Naive thymus-derived CD4-positive, alpha-beta T cell (primary cell): ENCODE results near the gene FOXP4. TPM values are rescaled to one million over a fixed set of nuclear protein-coding genes. Genes with fewer than 3 reads are reported as not detected.
"Not testable (repeated sequence)": the region's sequence is repeated elsewhere in the genome, so short reads cannot be mapped to it uniquely, and the experiment has no call there.

Source experiments
- ATAC-seq: fragments of 150-1000 bp; cut with Tn5 transposase; 2 replicates; pipeline ENCODE4 v1.10.0; 2021; ENCODE audit warnings: mild to moderate bottlenecking, moderate library complexity
- CTCF ChIA-PET: fragments of 350-600 bp; sonication (Branson Sonifier 250); formaldehyde crosslinking; loops from one replicate; lab custom pipeline; 2021; ENCODE audit warnings: antibody characterized with exemption; lab: Charles Lee
- POLR2A ChIA-PET: fragments of 350-600 bp; sonication (Branson Sonifier 250); formaldehyde crosslinking; loops from one replicate; lab custom pipeline; 2021; ENCODE audit warnings: antibody characterized with exemption, inconsistent platforms; lab: Charles Lee
- DNase-seq, 9 donors: peaks; one replicate each; pipeline versions ENCODE4 v3.0.0 to v3.0.0-alpha.2; 2020 to 2022; ENCODE audit warnings: mixed read lengths in 1 of 9
- H3K27ac ChIP-seq: one replicate; pipeline ENCODE4 v1.7.0; 2013; ENCODE audit warnings: mild to moderate bottlenecking, low read depth, low read length, moderate library complexity
- H3K27me3 ChIP-seq, 2 donors: one replicate each; pipeline ENCODE4 v1.7.0; 2013; ENCODE audit warnings: low read length in 2 of 2, mild to moderate bottlenecking in 2 of 2, moderate library complexity in 2 of 2; ENCODE audit not compliant: control insufficient read depth in 2 of 2, insufficient read depth in 2 of 2
- H3K36me3 ChIP-seq, 3 experiments: 1 replicate in 2 of 3; 2 replicates in 1 of 3; pipeline ENCODE4 v1.7.0; 2013; ENCODE audit warnings: low read length in 3 of 3, mild to moderate bottlenecking in 3 of 3, moderate library complexity in 1 of 3; ENCODE audit not compliant: insufficient read depth in 3 of 3, control insufficient read depth in 2 of 3
- H3K4me1 ChIP-seq, 2 donors: one replicate each; pipeline ENCODE4 v1.7.0; 2013; ENCODE audit warnings: low read length in 2 of 2, mild to moderate bottlenecking in 2 of 2, moderate library complexity in 1 of 2; ENCODE audit not compliant: control insufficient read depth in 2 of 2, insufficient read depth in 2 of 2
- H3K4me3 ChIP-seq: 2 replicates; pipeline ENCODE4 v1.7.0; 2013; ENCODE audit warnings: mild to moderate bottlenecking, low read length
- H3K9me3 ChIP-seq, 3 experiments: 1 replicate in 2 of 3; 2 replicates in 1 of 3; pipeline ENCODE4 v1.7.0; 2013; ENCODE audit warnings: low read length in 3 of 3; ENCODE audit not compliant: control insufficient read depth in 2 of 3
- H3K27ac Mint-ChIP-seq, 9 donors: one replicate each; pipeline ENCODE4 v1.8.0; 2020 to 2022; ENCODE audit warnings: mixed read lengths in 9 of 9, mild to moderate bottlenecking in 8 of 9, moderate library complexity in 5 of 9, inconsistent platforms in 2 of 9
- H3K27me3 Mint-ChIP-seq, 5 donors: one replicate each; pipeline ENCODE4 v1.8.0; 2021 to 2022; ENCODE audit warnings: mixed read lengths in 5 of 5, mild to moderate bottlenecking in 1 of 5
- H3K36me3 Mint-ChIP-seq, 5 donors: one replicate each; pipeline ENCODE4 v1.8.0; 2020 to 2022; ENCODE audit warnings: mixed read lengths in 5 of 5, mild to moderate bottlenecking in 3 of 5, inconsistent platforms in 1 of 5
- H3K4me1 Mint-ChIP-seq, 7 donors: one replicate each; pipeline ENCODE4 v1.8.0; 2020 to 2022; ENCODE audit warnings: mixed read lengths in 7 of 7, mild to moderate bottlenecking in 3 of 7, inconsistent platforms in 1 of 7
- H3K4me3 Mint-ChIP-seq, 10 donors: one replicate each; pipeline ENCODE4 v1.8.0; 2020 to 2022; ENCODE audit warnings: mild to moderate bottlenecking in 10 of 10, mixed read lengths in 10 of 10, moderate library complexity in 6 of 10, inconsistent platforms in 2 of 10
- H3K9me3 Mint-ChIP-seq, 11 donors: one replicate each; pipeline ENCODE4 v1.8.0; 2020 to 2022; ENCODE audit warnings: mixed read lengths in 11 of 11, mild to moderate bottlenecking in 4 of 11, inconsistent platforms in 1 of 11, moderate library complexity in 1 of 11
- intact Hi-C, 2 donors: fragments of 100-400 bp; cut with micrococcal nuclease; formaldehyde crosslinking; loops; one replicate each; pipeline ENCODE4 v1.15.1; 2023
- polyA plus RNA-seq, 2 donors: library from polyadenylated mRNA; unstranded; fragments of 300-500 nt; fragmentation: Illumina TruSeq; gene quantifications; one replicate each; pipeline ENCODE4 v1.2.3, GENCODE V29; 2021
- total RNA-seq, 6 experiments: library from RNA in 5 of 6; stranded (reverse) in 5 of 6; gene quantifications; 1 replicate in 5 of 6; 2 replicates in 1 of 6; pipeline ENCODE4 v1.2.3 and lab custom pipeline; 2021 to 2026

The FOXP4 gene
- total and polyA plus RNA-seq, 7 experiments from 2014 or later = 0.07 to 7.6 (median 4.4) TPM

DNA sequence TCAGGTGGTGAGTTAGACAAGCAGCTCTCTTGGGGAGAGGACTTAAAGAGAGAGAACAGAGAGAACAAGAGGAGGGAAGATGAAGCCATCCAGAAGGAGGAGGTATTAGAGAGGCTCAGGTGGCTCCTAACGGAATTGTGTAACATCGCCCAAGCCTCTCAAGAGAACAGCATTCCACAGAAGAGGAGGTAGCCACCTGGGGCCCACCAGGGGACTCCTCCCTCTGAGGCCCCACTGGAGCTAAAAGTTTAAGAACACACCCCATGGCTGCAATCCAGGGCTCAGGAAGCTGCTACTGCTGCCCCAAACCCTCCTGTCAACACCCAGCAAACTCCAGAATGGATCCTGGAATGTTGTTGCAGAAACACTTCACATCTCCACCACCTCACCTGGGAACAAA lies 68.5 kb downstream of the FOXP4 start:
- ChIA-PET POLR2A (no interaction called here), CTCF (no interaction called here)
- no peak overlapping the region for H3K4me3 Mint-ChIP-seq
- Histone ChIP-seq H3K27me3 (no peaks in the 10 kb centered on the region), H3K27ac (no peak overlapping the region), H3K4me1 (no peaks in the 10 kb centered on the region), H3K36me3 (no peaks in the 10 kb centered on the region), H3K9me3 (no peaks in the 10 kb centered on the region), H3K4me3 (no peak overlapping the region)
- H3K9me3 Mint-ChIP-seq = peaks cover 3 to 11% (median 6%) of the 10 kb centered on the region in 11 donors
- DNase-seq = no peak
- peaks cover 0 to 8% (median 2%) of the 10 kb centered on the region in 5 donors for H3K36me3 Mint-ChIP-seq
- H3K27me3 Mint-ChIP-seq = peaks cover 5 to 20% (median 9%) of the 10 kb centered on the region in 5 donors
- ATAC-seq = no peak
- intact Hi-C loops = no loop called here
- peaks cover 0 to 1% (median 0%) of the 10 kb centered on the region in 7 donors for H3K4me1 Mint-ChIP-seq
- no peak overlapping the region for H3K27ac Mint-ChIP-seq

DNA sequence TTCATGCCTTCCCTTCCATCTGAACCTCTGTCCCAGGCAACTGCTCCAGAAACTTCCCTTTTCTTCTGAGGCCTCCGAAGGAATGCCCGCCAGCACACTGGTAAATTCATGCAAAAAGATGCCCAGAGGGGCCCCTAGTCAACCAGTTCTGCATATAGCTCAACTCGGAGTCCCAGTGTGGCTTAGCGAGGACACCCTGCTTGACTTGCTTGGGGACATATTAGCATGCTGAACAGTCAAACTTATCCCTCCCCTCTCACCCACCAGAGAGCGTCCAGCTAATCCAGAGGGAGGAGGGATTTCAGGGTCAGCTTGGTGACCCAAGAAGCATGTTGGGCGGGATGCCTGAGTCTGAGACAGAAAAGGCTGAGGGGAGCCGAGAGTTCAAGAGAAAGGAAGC lies 69.1 kb downstream of the FOXP4 start:
- Histone ChIP-seq H3K9me3 (no peaks in the 10 kb centered on the region), H3K27ac (no peak overlapping the region), H3K4me3 (no peak overlapping the region), H3K27me3 (no peaks in the 10 kb centered on the region), H3K4me1 (no peaks in the 10 kb centered on the region), H3K36me3 (no peaks in the 10 kb centered on the region)
- POLR2A ChIA-PET = no interaction called here
- peaks cover 0 to 8% (median 2%) of the 10 kb centered on the region in 5 donors for H3K36me3 Mint-ChIP-seq
- no peak overlapping the region for H3K4me3 Mint-ChIP-seq
- DNase-seq (no peak), ATAC-seq (no peak)
- peaks cover 0 to 1% (median 0%) of the 10 kb centered on the region in 7 donors for H3K4me1 Mint-ChIP-seq
- CTCF ChIA-PET = no interaction called here
- intact Hi-C loops = no loop called here
- H3K27ac Mint-ChIP-seq = no peak overlapping the region
- peaks cover 3 to 12% (median 6%) of the 10 kb centered on the region in 11 donors for H3K9me3 Mint-ChIP-seq
- H3K27me3 Mint-ChIP-seq = peaks cover 5 to 20% (median 11%) of the 10 kb centered on the region in 5 donors

DNA sequence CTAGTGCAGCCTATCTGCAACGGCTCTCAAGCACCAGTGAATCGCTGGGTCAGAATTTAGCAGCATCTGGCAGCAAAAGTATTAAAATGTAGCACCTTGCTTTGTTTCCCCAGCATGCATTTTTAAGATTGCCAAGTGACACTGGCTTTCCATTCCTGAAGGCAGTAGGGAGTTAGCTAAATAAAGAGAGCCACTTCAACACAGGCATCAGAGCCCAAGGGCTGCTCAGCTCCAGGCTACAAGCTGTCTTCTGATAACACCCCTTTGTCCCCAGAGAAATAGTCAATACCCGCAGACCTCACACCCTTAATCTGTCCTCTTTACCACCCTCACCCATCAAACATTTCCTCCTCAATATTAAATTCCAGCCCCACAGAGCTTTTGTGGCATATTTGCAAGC lies 72.4 kb downstream of the FOXP4 start:
- ChIA-PET POLR2A (no interaction called here), CTCF (no interaction called here)
- intact Hi-C loops = no loop called here
- no peak overlapping the region for H3K4me3 Mint-ChIP-seq
- DNase-seq = no peak
- Histone ChIP-seq H3K9me3 (peaks cover 0 to 7% (median 0%) of the 10 kb centered on the region in 3 experiments), H3K4me3 (no peak overlapping the region), H3K27ac (no peak overlapping the region), H3K4me1 (no peaks in the 10 kb centered on the region), H3K27me3 (peaks cover 0 to 2% of the 10 kb centered on the region in 2 donors), H3K36me3 (no peaks in the 10 kb centered on the region)
- H3K4me1 Mint-ChIP-seq = peaks cover 0 to under 1% (median 0%) of the 10 kb centered on the region in 7 donors
- H3K27ac Mint-ChIP-seq = no peak overlapping the region
- H3K36me3 Mint-ChIP-seq = peaks cover 0 to 11% (median 0%) of the 10 kb centered on the region in 5 donors
- peaks cover 0 to 26% (median 10%) of the 10 kb centered on the region in 11 donors for H3K9me3 Mint-ChIP-seq
- no peak for ATAC-seq
- H3K27me3 Mint-ChIP-seq = peaks cover 9 to 29% (median 21%) of the 10 kb centered on the region in 5 donors

DNA sequence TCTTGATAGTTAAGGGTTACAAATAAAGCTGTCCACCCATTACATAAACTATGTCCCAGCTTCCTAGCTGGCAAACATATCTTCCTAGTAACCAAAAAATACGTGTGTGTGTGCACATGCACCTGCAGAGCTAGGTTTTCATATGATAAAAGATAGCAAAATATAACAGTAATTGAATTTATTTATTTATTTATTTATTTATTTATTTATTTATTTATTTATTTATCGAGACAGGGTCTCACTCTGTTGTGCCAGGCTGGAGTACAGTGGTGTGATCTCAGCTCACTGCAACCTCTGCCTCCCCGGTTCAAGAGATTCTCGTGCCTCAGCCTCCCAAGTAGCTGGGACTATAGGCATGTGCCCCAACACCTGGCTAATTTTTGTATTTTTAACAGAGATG lies 73.0 kb downstream of the FOXP4 start:
- H3K4me1 ChIP-seq, H3K4me3 ChIP-seq, H3K27me3 ChIP-seq, H3K9me3 ChIP-seq, H3K4me3 Mint-ChIP-seq, POLR2A ChIA-PET, ATAC-seq, H3K36me3 ChIP-seq, DNase-seq, H3K27ac ChIP-seq, intact Hi-C loops, H3K4me1 Mint-ChIP-seq, H3K27ac Mint-ChIP-seq: not testable (repeated sequence)
- peaks cover 0 to 26% (median 10%) of the 10 kb centered on the region in 11 donors for H3K9me3 Mint-ChIP-seq
- CTCF ChIA-PET = interaction anchor here (0.6 kb wide), 1 partner anchor 10 kb away, joined by 3 read pairs; no protein-coding TSS in a partner anchor
- peaks cover 9 to 28% (median 19%) of the 10 kb centered on the region in 5 donors for H3K27me3 Mint-ChIP-seq
- H3K36me3 Mint-ChIP-seq = peaks cover 0 to 11% (median 0%) of the 10 kb centered on the region in 5 donors

DNA sequence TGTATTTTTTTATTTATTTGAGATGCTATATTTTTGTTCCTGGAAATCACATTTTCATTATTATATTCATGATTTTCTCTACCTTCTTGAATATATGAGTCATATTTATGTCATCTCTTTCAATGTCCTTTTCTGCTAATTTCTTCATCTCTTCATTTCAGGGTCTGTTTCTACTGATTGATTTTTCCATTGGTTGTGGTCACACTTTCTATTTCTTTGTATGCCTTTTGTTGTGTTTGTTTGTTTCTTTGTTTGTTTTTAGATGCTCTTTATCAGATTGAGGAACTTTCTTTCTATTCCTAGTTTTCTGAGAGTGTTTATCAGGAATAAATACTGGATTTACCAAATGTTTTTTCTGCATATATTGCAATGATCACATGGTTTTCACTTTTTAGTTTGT lies 75.2 kb downstream of the FOXP4 start:
- H3K27ac ChIP-seq = no peak overlapping the region
- peaks cover 0 to 13% of the 10 kb centered on the region in 2 donors for H3K4me1 ChIP-seq
- Mint-ChIP-seq H3K4me3 (no peak overlapping the region), H3K27ac (no peak overlapping the region), H3K9me3 (peaks cover 2 to 41% (median 21%) of the 10 kb centered on the region in 11 donors), H3K27me3 (peaks cover 0 to 26% (median 15%) of the 10 kb centered on the region in 5 donors), H3K4me1 (peaks cover 10 to 13% (median 12%) of the 10 kb centered on the region in 7 donors), H3K36me3 (peaks cover 0 to 17% (median 8%) of the 10 kb centered on the region in 5 donors)
- no peak for ATAC-seq
- ChIA-PET CTCF (no interaction called here), POLR2A (no interaction called here)
- no peak for DNase-seq
- intact Hi-C loops = no loop called here
- peaks cover 0 to 2% of the 10 kb centered on the region in 2 donors for H3K27me3 ChIP-seq
- peaks cover 0 to 7% (median 0%) of the 10 kb centered on the region in 3 experiments for H3K9me3 ChIP-seq
- no peak overlapping the region for H3K4me3 ChIP-seq
- no peaks in the 10 kb centered on the region for H3K36me3 ChIP-seq

DNA sequence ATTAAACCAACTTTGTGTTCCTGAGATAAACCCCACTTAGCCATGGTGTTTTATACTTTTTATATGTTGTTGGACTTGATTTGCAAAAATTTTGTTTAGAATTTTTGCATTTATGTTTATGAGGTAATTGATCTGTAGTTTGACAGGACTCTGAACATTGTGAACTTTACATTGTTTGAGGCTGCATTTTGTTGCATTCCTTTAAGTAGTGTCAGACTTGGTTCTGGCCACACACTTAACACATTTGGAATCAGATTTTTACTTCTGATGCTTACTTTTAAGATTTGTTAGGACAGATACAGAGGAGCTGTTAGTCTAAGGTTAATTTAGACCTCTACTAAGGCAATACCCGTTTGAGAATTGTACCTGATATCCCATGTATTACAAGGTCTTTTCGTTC lies 75.6 kb downstream of the FOXP4 start:
- Mint-ChIP-seq H3K4me3 (no peak overlapping the region), H3K4me1 (peaks cover 10 to 13% (median 12%) of the 10 kb centered on the region in 7 donors), H3K27me3 (peaks cover 0 to 26% (median 15%) of the 10 kb centered on the region in 5 donors), H3K9me3 (peaks cover 2 to 43% (median 21%) of the 10 kb centered on the region in 11 donors), H3K36me3 (peaks cover 0 to 19% (median 8%) of the 10 kb centered on the region in 5 donors), H3K27ac (no peak overlapping the region)
- Histone ChIP-seq H3K27me3 (peaks cover 0 to 2% of the 10 kb centered on the region in 2 donors), H3K4me1 (peaks cover 0 to 13% of the 10 kb centered on the region in 2 donors), H3K36me3 (no peaks in the 10 kb centered on the region), H3K4me3 (no peak overlapping the region), H3K9me3 (peaks cover 0 to 7% (median 0%) of the 10 kb centered on the region in 3 experiments), H3K27ac (no peak overlapping the region)
- ChIA-PET CTCF (no interaction called here), POLR2A (no interaction called here)
- ATAC-seq (no peak), DNase-seq (no peak)
- intact Hi-C loops = no loop called here
